H1 (cell line): ENCODE data around the gene TEX35. TPM values are rescaled to one million over a fixed set of nuclear protein-coding genes. Genes with fewer than 3 reads are reported as not detected.

ENCODE experiments used
- KDM1A ChIP-seq: fragments of 200-600, 300-600 bp; sonication (generic); IDR thresholded peaks from 2 replicates; pipeline ENCODE4 v1.7.1; 2016; ENCODE audit warnings: mild to moderate bottlenecking, low read length, borderline replicate concordance
- NRF1 ChIP-seq: IDR thresholded peaks from 2 replicates; pipeline ENCODE4 v1.6.1; 2011; ENCODE audit warnings: mild to moderate bottlenecking, low read depth, low read length, improper control_type of control experiment
- RAD21 ChIP-seq, 2 experiments: IDR thresholded peaks in 1 of 2; conservative IDR thresholded peaks in 1 of 2; 2 replicates each; pipeline ENCODE4 v1.6.1; 2011; ENCODE audit warnings: low read depth in 2 of 2, low read length in 2 of 2, improper control_type of control experiment in 1 of 2, inconsistent platforms in 1 of 2, mild to moderate bottlenecking in 1 of 2, moderate library complexity in 1 of 2
- polyA plus RNA-seq, 7 experiments: library from polyadenylated mRNA; depleted of rRNA in 3 of 7; stranded (reverse) in 5 of 7; unstranded in 2 of 7; fragments of >200 nt in 5 of 7; fragments of 200-250 nt in 2 of 7; gene quantifications; 1 replicate in 5 of 7; 2 replicates in 1 of 7; 4 replicates in 1 of 7; pipeline versions ENCODE4 v1.2.1 to v1.2.3, GENCODE V29; 2011 to 2013; ENCODE audit warnings: missing spikeins in 2 of 7, mixed read lengths in 2 of 7
- small RNA-seq: library from polyadenylated mRNA; stranded (forward); fragments of <200 nt; extraction: miRNeasy Mini kit (QIAGEN cat#:217004); gene quantifications from one replicate; pipeline ENCODE3, GENCODE V24; 2013; ENCODE audit not compliant: insufficient read depth
- total RNA-seq: library from RNA; stranded (reverse); fragmentation: NEBNext Ultra II Directional; extraction: Animal tissue kit (Norgen Biotek cat#: 25700); gene quantifications from 2 replicates; pipeline ENCODE4 v1.2.1, GENCODE V29; 2021

TEX35 gene
- total and polyA plus RNA-seq, 2 of the 8 experiments (the other 6 are each of a cell fraction or from before 2014, with no cell fraction given), result 0.03 TPM; not detected in 1

GRCh38 chr1:178571807-178572206 is 58.9 kb downstream of the TEX35 start (continued):
- TF ChIP-seq RAD21 (IDR thresholded peaks at IDR 0.05 in 1 of 2, conservative IDR thresholded peaks at IDR 0.05 in 1 of 2; ENCODE audit: low read depth in 2 of 2, low read length in 2 of 2) (no peak), NRF1 (no peak), KDM1A (no peak)

Small RNAs within 50 kb of the gene (small RNA-seq; reads per million reads assigned to genes)
- not detected for gene RF00017
- not detected for gene RNA5SP69

Other genes starting within 250 kb of the TEX35 start
- gene CLEC20A, start 16.1 kb upstream of the TEX35 start, total RNA-seq, result not detected in 2 replicates
- gene CLEC20A, start 16.1 kb upstream of the TEX35 start, polyA plus RNA-seq (2011; rRNA removed), result not detected in 2 replicates
- gene RALGPS2, start 212.1 kb downstream of the TEX35 start, total RNA-seq, result 37.7 and 38.0 TPM in 2 replicates
- 3.4 and 6.7 TPM in 2 replicates for gene RALGPS2, start 212.1 kb downstream of the TEX35 start, polyA plus RNA-seq (2011; rRNA removed)